NCI-H1436 treated with DMSO at 0.1 percent for 48 hours (cell line): ENCODE data around the gene CEP295NL.
"Not testable (repeated sequence)": the region's sequence is repeated elsewhere in the genome, so short reads cannot be mapped to it uniquely, and the experiment has no call there.

Source experiments
- DNase-seq: peaks from one replicate; lab custom pipeline; 2025; lab: John Stamatoyannopoulos, UW

CEP295NL gene

DNA sequence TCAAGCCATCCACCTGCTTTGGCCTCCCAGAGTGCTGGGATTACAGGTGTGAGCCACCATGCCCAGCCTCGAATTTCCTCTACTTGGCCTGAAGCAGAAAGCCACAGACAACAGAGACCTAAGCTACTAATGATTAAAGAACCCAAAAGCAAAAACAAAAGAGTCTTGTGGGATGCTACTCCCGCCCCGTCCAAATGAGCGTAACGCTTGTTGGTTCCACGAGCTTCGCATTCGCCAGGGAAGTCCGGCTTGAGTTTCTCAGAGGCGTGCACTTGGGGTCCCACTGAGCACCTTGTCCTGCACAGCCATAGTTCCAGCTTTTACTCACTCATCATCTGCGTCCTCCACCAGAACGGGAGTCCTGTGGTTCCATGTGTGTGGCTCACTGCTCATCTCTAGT, 16.0 kb downstream of the CEP295NL start:
- no peak for DNase-seq

DNA sequence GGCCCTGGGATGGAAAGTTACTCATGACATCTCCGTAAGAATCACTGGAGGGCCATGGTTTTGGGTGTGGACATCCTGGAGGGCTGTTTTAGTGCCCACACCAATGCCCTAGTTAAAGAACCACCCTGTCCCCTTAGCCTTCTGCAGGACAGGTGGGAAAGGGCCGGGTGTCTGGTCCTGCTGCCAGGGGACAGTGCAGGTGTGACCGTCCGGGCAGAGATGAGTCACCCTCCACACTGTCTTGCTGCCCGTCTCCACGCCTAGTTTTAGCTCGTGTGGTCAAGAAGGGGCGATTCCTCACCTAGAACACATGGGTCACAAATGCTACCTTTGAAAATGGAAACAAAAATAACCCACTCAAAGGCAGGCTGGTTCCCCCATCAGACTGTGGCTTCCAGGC, 17.0 kb downstream of the CEP295NL start:
- no peak for DNase-seq

DNA sequence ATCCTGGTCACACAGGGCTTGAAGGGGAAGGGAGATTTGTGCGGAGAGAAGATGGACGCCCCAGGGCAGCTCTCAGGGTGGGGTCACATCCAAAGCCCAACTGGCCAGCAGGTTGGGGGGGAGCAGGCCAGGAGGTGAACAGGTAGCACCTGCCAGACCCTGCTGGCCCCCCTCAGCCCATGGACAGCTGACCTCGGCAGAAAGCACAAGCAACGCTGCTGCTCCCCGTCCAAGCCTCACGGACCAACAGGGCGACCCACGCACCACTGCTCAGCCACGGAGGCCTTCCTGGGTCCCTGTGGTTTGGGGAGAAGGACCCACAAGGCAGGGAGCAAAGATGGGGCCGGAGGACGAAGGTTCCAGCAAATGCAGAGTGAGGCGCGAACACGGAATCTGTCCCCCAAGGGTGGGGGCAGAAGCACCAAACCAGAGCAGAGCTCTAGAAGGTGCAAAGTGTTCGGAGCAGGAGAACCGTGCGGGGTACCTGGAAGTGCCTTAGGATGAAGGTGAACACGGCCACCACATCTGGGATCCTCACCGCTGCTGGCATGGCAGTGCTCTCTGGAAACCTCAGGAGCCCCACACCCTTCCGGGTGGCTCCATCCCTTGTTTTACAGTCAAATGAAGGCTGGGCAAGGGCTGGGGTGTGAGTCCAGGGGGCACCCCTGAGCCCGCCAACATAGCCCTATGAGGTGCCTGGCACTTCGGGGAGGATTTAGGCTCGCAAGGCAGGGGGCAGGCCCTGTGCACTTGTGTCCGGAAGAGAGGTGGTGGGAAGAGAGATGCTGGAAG, 17.9 kb downstream of the CEP295NL start:
- no peak for DNase-seq

DNA sequence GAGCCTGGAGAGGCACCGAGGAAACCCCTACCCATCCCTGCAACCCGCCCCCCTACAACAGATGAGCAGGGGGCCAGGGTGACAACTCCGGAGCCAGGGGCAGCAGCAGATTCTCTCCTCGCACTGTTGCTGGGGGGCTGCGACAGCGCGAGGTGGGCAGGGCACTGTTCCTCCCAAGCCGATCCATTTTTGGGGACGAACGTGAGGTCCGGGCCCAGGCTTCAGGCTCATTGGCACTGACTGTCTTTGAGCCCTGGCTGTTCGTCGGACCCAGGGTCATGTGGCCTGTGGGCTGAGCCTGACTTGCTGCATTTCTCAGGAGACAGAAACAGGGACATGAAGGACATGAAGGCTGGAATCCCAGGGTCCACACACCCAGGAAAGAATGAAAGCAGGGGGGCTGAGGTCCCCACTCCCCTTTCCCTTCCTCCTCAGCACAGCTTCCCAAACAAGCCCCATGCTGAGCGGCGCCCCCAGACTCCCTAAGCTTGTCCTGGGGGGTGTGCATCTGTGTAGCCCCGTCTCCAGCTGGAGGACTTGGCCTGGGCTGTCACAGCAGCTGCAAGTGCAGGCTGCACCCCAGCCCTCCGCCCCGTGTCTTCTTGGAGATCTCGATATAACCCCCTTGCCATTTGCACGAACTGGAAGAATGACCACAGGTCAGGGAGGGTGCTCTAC, 18.7 kb downstream of the CEP295NL start:
- DNase-seq = no peak

DNA sequence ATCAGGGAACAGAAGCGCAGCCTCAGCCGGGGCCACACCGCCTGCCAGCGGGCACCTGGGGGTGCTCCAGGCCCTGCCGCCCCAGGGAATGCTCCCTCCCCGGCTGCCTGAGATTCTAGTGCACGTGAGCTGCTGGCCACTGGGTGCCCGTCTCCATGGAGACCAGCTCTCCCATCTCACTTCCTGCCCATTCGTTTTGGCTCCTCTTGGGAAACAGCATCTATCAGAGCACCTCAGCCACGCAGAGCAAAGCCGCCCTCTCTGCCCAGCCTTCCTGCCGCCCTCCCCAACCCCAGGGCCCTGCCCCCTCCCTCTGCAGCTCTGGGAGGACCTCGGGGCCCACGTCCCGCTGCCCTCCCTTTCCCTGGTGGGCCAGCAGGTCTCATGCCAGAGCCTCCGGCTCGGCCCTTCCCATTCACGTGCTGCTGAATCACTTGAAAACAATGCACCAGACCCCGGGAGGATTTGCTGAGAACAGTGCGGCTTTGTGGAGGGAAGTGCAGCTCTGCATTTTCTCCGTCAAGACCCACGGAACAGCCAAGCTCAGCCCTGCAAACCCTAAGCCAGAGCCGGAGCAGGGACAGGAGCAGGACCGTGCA, 19.4 kb downstream of the CEP295NL start:
- peak; percentile 47 for DNase-seq

DNA sequence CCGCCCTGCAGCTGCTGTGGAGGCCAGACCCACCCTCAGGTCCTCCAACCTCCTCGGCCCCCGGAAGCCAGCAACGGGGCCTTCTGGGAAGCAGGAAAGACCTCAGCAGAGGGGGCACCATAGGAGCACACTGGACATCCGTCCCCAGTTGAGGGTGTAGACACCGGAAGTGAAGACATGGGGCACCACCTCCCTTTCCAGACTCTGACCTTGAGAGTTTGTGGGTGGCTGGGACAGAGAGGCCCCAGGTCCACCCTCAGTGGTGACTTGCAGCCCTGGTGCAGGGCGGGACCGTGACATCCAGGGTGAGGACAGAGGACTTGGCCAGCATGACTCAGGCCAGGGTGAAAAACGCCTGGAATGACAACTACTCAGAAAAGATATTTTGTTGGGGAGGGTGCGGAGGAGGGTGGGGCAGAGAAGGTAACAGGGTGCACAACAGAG, 19.9 kb downstream of the CEP295NL start:
- no peak for DNase-seq

DNA sequence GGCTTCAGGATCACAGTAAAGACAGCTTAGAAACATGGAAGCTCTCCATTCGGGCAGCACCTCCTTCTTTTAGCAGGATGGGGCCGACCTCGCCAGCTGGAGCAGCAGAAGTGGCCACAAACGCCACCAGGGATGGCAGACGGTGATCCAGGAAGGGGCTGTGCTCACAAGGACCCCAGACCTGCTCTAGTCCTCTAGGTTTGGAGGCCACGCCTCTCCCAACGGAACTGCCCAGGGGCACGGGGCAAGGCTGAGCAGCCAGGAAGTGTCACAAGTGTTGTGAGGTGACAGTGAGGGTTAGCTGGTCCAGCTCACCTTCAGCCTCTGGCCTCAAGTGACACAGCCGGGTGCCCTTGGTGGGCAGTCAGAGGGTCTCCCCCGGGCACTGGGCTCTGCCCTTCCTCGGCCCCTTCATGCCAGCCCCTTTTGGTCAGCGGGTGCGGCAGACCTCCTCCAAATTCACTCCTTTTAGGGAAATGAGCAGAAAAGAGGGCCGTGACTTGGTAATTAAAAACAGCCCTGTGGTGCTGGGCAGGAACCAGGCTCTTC, 20.4 kb downstream of the CEP295NL start:
- DNase-seq = no peak

DNA sequence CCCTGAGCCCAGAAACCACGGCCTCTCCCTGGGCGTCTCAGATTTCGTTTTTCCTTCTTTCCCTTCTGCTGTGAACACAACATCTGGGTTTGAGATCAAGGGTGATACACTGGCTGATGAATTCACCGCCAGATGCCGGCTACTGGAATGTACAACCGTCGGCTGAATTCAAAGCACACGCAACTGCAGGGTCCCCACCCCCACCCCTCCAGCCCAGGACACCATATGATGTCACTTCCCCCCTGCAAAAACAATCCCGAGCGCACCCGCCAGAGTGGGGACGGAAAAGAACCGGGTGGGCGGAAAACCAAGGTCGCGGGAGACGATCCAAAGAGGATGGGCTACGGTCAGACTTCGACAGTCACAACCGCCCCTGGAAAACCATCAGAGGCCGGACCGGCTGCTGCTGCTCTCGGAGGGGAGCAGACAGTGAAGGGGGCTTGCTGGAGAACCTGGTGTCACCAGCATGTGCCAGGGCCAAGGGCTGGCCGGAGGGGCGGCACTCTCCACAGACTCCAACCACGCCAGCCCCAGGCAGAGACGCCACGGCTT, 23.3 kb downstream of the CEP295NL start:
- no peak for DNase-seq

DNA sequence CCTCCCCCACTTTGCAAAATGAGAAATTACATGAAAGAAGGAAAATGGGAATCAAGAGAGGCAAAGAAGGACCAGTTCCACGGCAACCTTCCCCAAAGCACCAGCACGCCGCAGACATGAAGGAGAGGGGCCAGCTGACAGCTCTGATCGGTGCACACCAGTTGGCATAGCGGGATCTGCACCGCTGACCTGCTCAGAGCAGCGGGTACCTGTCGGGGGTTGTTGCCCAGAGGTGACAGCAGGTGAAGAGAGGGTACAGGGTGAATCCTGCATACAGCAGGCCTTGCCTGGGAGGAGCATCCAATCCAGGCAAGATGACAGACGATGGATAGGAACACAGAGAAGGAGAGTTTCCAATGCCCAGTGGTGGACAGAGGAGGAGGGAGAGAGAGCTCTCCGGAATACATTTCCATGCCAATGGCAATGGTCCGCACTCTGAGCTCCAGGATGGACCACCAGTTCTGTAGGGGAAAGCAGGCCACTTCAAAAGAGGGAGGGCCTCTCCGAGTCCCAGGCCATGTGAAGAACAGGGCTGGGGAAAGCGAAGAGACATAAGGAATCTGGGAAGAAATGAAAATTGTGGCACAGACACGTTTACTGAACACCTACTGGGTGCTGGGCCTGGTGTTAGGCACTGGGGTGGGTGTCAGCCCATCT, 24.0 kb downstream of the CEP295NL start:
- DNase-seq = no peak

DNA sequence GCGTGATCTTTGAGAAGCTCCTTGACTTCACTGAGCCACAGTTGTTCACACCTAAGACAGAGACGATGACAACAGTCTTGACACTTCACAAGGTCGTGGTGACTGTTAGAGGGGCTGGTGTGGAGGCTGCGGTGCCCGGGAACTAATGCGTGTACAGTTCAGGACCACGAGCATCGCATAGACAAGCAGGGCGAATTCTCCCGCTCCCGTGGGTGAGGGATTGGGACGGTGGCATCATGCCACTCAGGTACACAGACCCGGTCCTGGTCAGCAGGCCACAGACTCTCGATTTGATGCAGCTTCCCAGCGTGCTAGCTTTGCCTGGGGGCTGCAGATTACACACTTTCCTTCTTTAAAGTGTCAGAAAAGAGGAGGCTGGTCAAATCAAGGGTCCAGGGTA, 24.7 kb downstream of the CEP295NL start:
- DNase-seq = no peak

DNA sequence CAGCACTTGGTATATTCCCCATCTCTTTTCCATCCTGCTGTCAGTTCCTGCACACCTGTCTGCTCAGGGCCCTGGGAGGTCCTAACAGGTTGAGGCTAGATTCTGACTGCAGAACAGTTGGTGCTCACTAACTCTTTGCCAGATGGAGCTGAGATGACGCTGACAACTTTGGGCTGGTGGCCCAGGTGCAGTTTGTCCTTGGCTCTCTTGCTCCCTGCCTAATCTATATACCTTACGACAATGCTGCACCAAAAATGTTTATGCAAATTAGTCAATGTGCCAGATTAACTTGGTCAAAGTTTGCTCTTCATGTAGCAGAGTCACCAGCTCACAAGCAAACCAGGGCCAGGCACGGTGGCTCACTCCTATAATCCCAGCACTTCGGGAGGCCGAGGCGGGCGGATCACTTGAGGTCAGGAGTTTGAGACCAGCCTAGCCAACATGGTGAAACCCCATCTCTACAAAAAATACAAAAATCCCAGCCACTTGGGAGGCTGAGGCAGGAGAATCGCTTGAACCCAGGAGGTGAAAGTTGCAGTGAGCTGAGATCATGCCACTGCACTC, 26.0 kb downstream of the CEP295NL start:
- not testable (repeated sequence) for DNase-seq

DNA sequence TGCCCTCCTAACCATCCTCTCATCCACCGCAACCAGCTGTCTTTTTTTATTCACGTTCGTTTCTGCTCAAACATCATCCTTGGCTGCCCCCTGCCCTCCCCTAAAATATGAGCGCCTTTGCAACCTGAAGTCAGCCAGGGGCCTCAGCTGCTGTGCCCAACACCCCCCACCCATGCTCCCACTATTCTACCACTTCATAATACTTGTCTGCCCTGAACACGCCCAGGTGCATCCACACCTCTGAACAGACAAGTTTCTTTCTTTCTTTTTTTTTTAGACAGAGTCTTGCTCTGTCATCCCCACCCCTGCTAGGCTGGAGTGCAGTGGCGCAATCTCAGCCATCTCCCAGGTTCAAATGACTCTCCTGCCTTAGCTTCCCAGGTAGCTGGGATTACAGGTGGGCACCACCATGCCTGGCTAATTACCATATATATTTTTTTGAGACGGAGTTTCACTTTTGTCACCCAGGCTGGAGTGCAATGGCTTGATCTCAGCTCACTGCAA, 26.9 kb downstream of the CEP295NL start:
- DNase-seq = no peak

DNA sequence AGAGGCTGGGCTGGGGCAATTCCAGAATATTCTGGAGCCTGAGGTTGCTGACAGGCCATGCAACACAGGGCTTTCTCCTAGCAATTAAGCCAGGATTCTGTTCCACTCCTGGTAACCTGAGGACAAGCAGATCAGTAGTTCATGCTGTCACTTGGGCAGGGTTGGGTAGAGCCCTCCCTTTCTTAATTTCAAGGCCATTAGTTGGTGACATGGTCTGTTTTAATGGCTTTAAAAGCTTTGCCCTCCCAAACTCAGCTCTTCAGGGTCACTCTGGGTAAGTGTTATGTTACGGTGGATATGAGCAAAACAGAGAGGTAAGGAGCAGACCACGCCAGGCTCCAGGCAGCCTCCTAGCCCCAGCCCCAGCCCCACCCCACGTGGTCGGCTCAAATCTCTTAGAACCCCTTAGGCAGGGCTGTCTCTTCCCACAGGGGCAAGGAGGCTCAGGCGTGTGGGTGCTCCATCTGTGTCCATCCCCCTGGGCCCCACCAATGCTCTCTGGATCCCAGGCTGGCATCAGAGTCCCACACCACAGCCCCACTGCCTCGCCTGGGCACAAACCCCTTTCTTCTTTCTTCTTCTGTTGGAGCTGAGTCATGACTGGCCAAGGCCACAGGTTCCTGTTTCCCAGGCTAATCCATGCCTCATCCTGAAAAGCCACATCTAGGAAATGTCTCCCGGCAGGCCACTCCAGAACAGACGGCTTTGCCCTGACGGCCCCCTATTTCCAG, 27.5 kb downstream of the CEP295NL start:
- DNase-seq = no peak

DNA sequence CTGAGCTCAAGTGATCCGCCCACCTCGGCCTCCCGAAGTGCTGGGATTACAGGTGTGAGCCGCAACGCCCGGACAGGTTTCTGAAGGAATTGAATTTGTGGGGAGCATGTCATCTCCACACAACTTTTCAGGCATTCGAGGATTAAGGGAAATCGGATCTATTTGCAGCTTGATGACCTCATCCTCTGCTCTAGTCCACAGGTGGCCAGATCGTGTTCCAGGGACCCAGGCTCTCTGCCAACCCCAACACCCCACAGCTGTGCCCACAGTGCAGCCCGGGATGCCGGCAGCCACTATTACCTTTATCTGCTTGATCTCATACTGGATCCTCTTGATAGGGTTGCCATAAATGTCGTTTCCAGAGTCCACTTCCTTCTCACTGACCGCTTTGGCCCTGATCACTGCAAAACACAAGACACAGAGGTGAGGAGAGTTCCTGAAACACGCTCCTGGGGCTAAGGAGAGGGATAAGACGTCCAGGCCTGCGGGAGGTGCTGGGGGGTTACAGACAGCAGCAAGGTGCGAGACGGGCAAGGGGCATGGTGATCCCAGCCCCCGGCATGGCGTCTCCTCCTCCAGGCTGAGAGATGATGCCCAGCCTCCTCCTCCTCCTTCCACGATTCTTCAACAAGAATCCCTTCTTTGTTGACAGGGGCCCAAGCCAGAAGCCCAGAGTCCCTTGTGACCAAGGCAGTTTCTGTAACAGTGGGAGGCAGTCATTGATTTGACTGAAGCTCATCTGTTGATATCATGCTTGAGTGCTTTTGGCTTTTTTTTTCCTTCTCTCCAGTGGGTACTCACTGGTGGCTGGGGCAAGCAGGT, 29.3 kb downstream of the CEP295NL start:
- DNase-seq = no peak

DNA sequence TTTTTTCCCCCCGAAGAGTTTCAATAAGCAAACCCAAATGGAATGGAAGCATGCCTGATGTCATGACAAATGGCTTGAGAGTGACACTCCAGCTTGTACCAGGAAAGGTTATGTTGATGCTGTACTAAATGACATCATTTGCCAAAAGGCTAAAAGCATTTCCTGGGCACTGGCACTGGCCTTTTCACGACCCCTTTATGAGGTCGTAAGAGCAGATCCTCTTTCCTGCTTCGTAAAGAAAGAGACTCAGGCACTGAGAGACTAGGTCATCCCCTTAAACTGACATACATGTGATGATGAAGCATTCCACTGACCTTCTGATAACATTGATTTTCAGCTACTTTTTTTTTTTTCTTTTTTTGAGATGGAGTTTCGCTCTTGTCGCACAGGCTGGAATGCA, 30.5 kb downstream of the CEP295NL start:
- no peak for DNase-seq

DNA sequence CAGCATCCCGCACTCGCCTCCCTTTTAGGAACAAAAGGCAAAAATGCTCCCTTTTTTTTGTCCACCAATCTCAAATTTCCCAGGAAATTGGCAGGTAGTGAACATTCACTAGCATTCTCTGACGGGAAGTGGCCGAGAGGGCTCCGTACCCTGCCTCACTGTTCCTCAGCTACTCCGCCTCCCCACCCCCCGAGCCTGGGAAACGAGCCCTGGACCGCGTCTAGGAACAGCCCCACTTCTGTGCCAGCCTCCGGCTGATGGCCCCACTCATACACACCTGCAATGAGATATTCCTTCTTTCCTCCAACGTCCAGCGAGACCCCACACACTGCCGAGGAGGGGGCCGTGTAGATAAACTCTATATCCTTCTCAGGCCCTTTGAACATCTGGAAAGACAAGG, 32.4 kb downstream of the CEP295NL start:
- no peak for DNase-seq

DNA sequence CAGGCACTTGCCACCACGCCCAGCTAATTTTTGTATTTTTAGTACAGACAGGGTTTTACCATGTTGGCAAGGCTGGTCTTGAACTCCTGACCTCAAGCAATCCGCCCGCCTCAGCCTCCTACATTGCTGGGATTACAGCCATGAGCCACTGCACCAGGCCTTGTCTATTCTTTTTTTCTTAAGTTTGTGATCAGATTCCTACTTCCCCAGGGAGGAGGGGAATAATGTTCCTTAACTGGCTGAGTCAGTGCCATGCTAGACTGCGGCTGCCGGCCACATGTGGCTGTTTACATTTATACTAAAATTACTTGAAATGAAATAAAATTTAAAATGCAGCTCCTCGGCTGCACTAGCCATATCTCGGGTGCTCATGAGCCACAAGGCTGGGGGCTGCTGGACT, 34.6 kb downstream of the CEP295NL start:
- DNase-seq = no peak

DNA sequence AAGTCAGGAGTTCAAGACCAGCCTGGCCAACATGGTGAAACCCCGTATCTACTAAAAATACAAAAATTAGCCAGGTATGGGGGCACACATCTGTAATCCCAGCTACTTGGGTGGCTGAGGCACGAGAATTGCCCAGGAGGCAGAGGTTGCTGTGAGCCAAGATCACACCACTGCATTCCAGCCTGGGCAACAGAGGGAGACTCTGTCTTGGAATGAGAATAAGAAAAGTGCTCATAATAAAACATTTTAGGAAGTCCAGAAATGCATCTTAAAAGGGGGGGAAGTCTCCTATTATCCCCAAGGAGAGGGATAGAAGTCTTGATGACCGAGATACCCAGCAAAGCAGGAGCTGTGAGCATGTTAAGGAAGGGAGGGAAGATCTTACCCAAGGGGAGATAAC, 36.0 kb downstream of the CEP295NL start:
- not testable (repeated sequence) for DNase-seq

DNA sequence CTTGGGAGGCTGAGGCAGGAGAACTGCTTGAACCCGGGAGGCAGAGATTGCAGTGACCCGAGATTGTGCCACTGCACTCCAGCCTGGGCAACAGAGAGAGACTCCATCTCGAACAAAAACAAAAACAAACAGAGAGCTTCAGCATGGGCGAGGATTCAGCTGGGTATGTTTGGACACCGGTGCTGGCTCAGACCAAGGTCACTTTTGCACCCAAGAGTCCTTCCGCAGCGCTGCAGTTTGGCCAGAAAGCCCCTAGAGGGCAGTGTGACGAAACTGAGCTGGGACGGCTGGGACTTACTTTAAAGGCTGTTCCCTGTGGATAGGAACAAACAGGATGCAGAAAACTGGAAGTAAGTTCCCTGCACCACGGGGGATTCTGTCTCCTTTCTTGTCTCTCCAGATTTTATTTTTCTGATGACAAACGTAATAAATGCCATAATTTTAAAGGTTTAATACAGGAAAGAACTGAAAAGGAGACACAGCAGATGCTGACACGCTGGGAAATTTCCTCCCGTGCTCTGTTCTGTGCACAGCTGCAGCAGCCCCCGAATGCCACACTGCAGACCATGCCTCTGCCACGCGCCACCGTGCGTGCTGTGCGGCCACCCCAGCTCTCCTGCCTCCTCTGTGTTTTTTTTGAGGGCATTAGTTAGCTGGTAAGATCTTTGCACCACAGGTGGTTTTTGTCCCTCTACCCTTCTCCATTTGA, 37.2 kb downstream of the CEP295NL start:
- no peak for DNase-seq
